HFFc6 (cell line): ENCODE data around the gene ABCF2. TPM values are rescaled to one million over a fixed set of nuclear protein-coding genes. Genes with fewer than 3 reads are reported as not detected.

Experiments used
- DNase-seq: peaks from one replicate; pipeline ENCODE4 v3.0.0-alpha.2; 2018
- H3K27ac Mint-ChIP-seq: 2 replicates; pipeline ENCODE4 v1.8.0; 2020; ENCODE audit warnings: mild to moderate bottlenecking, mixed read lengths
- H3K27me3 Mint-ChIP-seq: 2 replicates; pipeline ENCODE4 v1.8.0; 2021; ENCODE audit warnings: mild to moderate bottlenecking, moderate library complexity, mixed read lengths; ENCODE audit not compliant: insufficient read depth
- H3K36me3 Mint-ChIP-seq: 2 replicates; pipeline ENCODE4 v1.8.0; 2021; ENCODE audit warnings: low read depth, mixed read lengths
- H3K4me1 Mint-ChIP-seq: 2 replicates; pipeline ENCODE4 v1.8.0; 2020; ENCODE audit warnings: low read depth, mixed read lengths
- H3K4me3 Mint-ChIP-seq: 2 replicates; pipeline ENCODE4 v1.8.0; 2020; ENCODE audit warnings: mild to moderate bottlenecking, moderate library complexity, mixed read lengths
- H3K9me3 Mint-ChIP-seq: 2 replicates; pipeline ENCODE4 v1.8.0; 2020; ENCODE audit warnings: mild to moderate bottlenecking, mixed read lengths
- total RNA-seq, 6 experiments: library from RNA; stranded (reverse); fragmentation: NEBNext Ultra II Directional; extraction: Animal tissue kit (Norgen Biotek cat#: 25700); gene quantifications; 2 replicates in 1 of 6; 3 replicates in 5 of 6; pipeline ENCODE4 v1.2.3, GENCODE V29; 2021
- TF ChIP-seq, protein P1 (sequence below): fragments of 200-600 bp; sonication (generic); IDR thresholded peaks from 2 replicates; pipeline ENCODE4 v1.5.0; 2021; ENCODE audit warnings: antibody characterized with exemption, mild to moderate bottlenecking

ABCF2 gene
- total RNA-seq, 6 experiments from 2014 or later = 63.8 to 79.7 (median 67.8) TPM

DNA sequence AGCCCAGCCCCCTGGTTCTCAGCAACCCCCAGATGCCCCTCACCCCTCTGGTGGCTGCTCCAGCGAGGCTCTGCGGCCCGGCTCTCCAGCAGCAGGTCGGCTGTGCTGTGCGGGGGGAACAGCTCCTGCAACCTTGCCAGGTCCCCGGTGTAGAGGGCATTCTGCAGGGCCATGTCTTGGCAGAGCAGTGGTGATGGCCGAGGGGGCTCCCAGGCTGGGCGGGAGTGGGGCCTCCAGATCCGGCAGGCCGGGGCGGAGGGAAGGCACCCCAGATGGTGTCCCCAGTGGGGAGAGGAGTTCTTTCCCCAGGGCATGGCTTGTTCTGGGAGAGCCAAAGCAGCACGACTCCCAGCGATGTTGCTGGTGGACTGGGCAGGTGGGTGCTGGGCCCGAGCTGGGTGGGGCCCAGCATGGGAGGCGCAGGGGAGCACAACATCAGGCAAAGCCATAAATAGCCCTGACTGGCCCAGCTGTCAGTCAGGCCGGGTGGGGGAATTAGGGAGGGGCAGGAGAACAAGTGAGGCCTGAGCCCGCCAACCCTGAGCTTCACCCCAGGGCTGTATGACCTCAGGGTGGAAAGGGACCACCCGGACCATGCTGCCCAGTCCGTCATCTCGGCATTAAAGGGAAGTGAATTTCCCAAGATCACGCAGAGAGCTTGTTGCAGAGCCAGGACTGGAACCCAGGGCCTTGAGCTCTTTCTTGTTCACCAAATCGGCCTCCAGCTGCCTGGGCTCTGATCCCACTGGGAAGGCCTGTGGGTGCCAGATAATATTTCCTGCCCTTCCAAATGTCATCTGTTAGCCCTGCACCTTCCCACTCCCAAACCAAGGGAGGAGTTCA lies 39.4 kb downstream of the ABCF2 start:
- DNase-seq = no peak
- Mint-ChIP-seq H3K36me3 (no peaks in the 10 kb centered on the region), H3K27me3 (peaks cover 67% of the 10 kb centered on the region), H3K4me1 (no peaks in the 10 kb centered on the region), H3K4me3 (no peak overlapping the region), H3K27ac (no peak overlapping the region), H3K9me3 (no peaks in the 10 kb centered on the region)
- TF ChIP-seq, protein P1, sequence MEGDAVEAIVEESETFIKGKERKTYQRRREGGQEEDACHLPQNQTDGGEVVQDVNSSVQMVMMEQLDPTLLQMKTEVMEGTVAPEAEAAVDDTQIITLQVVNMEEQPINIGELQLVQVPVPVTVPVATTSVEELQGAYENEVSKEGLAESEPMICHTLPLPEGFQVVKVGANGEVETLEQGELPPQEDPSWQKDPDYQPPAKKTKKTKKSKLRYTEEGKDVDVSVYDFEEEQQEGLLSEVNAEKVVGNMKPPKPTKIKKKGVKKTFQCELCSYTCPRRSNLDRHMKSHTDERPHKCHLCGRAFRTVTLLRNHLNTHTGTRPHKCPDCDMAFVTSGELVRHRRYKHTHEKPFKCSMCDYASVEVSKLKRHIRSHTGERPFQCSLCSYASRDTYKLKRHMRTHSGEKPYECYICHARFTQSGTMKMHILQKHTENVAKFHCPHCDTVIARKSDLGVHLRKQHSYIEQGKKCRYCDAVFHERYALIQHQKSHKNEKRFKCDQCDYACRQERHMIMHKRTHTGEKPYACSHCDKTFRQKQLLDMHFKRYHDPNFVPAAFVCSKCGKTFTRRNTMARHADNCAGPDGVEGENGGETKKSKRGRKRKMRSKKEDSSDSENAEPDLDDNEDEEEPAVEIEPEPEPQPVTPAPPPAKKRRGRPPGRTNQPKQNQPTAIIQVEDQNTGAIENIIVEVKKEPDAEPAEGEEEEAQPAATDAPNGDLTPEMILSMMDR = no peak

DNA sequence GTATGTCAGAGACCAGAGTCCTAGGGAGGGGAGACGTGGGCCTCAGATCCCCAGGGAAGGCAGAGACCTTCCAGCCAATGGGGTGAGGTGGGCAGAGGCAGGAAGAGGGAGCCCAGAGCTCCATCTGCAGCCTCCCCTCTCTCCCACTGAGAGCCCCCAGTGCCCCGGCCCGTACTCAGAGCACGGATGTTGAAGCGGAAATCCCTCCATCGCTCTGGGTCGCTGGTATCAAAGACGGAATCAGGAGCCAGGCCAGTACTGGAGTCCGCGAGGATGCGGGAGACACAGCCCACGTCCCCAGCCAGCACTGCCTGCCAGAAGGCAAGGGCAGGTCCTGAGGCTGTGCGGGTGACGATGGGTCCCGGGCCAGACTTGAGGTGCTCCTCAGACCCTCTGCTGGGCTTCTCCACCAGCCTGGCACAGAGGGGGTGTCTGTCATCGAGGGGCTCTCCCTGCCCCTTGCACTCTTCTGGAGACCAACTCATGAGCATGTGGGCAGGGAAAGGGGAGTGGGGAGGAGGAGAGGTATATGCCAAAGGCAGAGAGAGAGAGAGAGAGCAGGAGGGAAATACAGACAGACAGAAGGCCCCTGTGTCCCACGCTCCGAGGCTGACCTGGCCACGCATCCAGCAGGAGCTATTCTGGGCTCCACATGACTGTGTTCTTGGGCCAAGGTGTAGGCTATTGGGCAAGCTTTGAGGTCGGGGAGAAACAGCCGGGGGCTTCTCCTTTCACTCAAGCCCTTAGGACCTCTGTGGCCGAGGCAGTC lies 40.2 kb downstream of the ABCF2 start, which contains the start of gene ASB10:
Gene ASB10 (minus strand): TSS at position 611 of the 769 bp plus-strand sequence. CDS start 120 bp downstream, at position 491.
- no peak within 1 kb of the TSS for H3K27ac Mint-ChIP-seq
- peaks cover 73% of the 10 kb centered on the region for H3K27me3 Mint-ChIP-seq
- no peak for DNase-seq
- no peaks in the 10 kb centered on the region for H3K36me3 Mint-ChIP-seq
- no peaks in the 10 kb centered on the region for H3K4me1 Mint-ChIP-seq
- TF ChIP-seq, protein P1 = no peak
- H3K4me3 Mint-ChIP-seq = no peak within 1 kb of the TSS
- H3K9me3 Mint-ChIP-seq = no peaks in the 10 kb centered on the region

DNA sequence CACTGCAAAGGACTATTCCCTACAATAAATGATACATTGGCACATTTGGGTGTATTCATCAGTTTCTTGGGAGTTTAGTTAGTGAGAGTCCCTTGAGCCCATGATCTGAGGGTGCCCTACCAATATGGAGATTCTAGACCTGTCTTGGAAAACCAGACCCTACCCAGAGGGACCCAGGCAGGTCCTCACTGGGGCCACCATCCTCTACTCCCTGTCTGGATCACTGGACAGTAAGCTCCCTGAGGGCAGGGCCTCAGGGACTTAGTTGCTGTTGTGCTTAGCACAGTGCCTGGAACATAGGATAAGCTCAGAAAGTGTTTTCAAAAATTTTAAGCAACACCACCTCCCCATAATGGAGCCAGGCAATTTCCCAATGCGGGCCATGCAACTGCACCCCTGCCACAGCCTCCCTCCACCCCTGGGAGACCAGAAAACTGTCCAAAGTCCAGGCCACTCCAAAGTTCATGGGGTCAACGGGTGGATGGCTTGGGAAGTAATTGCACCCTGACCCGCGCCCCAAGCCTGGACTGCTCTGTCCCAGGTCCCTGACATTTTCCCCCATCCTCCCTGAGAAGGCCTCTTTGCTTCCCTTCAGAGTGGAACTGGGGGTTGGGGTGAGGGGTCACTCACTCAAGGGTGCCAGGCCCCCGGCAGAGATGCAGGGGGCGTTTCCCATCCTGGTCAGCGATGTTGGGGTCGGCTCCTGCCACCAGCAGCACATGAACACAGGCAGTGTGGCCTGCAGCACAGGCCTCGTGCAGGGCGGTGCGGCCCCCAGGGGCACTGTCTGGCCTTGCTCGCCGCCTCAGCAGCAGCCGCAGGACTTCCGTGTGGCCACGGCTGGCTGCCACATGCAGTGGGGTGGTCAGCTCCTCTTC lies 41.0 kb downstream of the ABCF2 start:
- Mint-ChIP-seq H3K4me1 (no peaks in the 10 kb centered on the region), H3K27ac (no peak overlapping the region), H3K27me3 (peaks cover 67% of the 10 kb centered on the region), H3K4me3 (no peak overlapping the region), H3K9me3 (no peaks in the 10 kb centered on the region), H3K36me3 (no peaks in the 10 kb centered on the region)
- no peak for DNase-seq
- TF ChIP-seq, protein P1 = no peak

DNA sequence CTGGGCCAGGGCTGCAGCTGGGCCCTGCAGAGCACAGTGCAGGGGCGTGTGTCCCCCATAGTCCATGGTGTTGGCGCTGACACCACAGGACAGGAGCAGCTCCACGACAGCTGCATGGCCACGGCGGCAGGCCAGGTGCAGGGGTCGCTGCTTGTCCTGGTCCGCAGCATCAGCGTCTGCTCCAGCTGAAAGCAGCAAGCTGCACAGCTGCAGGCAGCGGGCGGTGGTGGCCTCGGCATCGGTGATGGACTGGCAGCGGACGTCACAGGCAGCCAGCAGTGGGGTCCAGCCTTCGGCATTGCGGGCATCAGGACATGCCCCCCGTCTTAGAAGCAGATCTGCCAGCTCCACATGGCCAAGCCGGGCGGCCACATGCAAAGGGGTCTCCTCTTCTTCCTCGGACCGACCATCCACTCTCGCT lies 46.0 kb downstream of the ABCF2 start:
- no peak for DNase-seq
- TF ChIP-seq, protein P1 = no peak
- H3K27ac Mint-ChIP-seq = no peak overlapping the region
- H3K4me3 Mint-ChIP-seq = no peak overlapping the region
- no peaks in the 10 kb centered on the region for H3K9me3 Mint-ChIP-seq
- H3K36me3 Mint-ChIP-seq = no peaks in the 10 kb centered on the region
- H3K27me3 Mint-ChIP-seq = peaks cover 48% of the 10 kb centered on the region
- H3K4me1 Mint-ChIP-seq = no peaks in the 10 kb centered on the region

DNA sequence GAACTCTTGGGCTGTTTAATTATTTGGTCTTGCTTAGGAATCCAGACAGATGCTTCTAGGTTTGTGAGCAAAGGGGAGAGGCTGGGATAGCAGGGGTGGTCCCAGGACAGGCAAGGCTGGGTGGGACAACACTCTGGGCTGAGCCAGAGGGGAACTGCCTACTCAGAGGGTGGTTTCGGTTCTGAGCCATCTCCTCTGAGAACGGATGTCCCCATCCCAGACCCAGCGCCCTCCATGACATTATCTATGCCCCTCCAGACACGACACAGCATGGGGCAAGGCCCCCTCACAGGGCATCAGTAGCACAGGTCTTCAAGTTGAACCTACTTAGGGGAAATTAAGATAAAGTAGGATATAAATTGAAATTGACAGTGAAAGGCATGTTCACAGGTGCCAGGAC lies 47.1 kb downstream of the ABCF2 start:
- DNase-seq = no peak
- Mint-ChIP-seq H3K9me3 (no peaks in the 10 kb centered on the region), H3K4me1 (no peaks in the 10 kb centered on the region), H3K27ac (no peak overlapping the region), H3K27me3 (peaks cover 44% of the 10 kb centered on the region), H3K4me3 (no peak overlapping the region), H3K36me3 (no peaks in the 10 kb centered on the region)
- TF ChIP-seq, protein P1 = no peak
